Testis (tissue), 2 donors: ENCODE measurements around the gene PLAC8.

Source experiments
- CTCF ChIP-seq, 3 experiments: fragments of 450-650 bp in 2 of 3; fragments of 200-600 bp in 1 of 3; sonication (generic) in 1 of 3; IDR thresholded peaks; one replicate each; pipeline ENCODE4 v1.5.1; 2016 to 2019; ENCODE audit warnings: antibody characterized with exemption in 3 of 3, mild to moderate bottlenecking in 2 of 3, moderate library complexity in 1 of 3
- POLR2A ChIP-seq: fragments of 450-650 bp; IDR thresholded peaks from one replicate; pipeline ENCODE4 v1.6.1; 2017; ENCODE audit warnings: antibody characterized with exemption, mild to moderate bottlenecking, moderate library complexity

GRCh38 chr4:83089410-83090157 is 24.9 kb downstream of the PLAC8 start:
- TF ChIP-seq CTCF (IDR thresholded peaks at IDR 0.05) (no peak), POLR2A (no peak)
